ENCODE data around the gene DGLUCY. TPM values are rescaled to one million over a fixed set of nuclear protein-coding genes. Genes with fewer than 3 reads are reported as not detected.

Gene DGLUCY
- total and polyA plus RNA-seq, 2 of the 8 experiments (the other 6 are each of a cell fraction or from before 2014, with no cell fraction given), result 24.9 to 31.8 TPM

DNA sequence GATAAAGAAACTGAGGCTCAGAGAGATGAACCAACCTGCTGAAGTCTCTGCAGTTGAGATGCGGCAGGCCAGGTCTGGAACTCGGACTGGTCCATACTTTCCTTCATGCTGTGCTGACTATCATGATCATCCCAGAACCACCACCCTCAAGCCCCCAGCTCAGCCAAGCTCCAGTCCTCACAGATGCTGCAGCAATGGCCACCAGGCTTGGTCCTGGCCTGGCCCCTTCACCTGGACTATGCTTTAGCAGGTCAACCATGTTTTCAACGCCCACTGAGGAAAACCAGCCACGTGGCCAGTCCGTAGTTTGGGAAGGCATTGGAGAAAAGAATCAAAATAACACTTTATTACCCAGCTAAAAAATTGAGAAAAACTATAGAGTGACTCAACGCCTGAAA lies 129.2 kb downstream of the DGLUCY start (continued):
- TF ChIP-seq, protein P1, sequence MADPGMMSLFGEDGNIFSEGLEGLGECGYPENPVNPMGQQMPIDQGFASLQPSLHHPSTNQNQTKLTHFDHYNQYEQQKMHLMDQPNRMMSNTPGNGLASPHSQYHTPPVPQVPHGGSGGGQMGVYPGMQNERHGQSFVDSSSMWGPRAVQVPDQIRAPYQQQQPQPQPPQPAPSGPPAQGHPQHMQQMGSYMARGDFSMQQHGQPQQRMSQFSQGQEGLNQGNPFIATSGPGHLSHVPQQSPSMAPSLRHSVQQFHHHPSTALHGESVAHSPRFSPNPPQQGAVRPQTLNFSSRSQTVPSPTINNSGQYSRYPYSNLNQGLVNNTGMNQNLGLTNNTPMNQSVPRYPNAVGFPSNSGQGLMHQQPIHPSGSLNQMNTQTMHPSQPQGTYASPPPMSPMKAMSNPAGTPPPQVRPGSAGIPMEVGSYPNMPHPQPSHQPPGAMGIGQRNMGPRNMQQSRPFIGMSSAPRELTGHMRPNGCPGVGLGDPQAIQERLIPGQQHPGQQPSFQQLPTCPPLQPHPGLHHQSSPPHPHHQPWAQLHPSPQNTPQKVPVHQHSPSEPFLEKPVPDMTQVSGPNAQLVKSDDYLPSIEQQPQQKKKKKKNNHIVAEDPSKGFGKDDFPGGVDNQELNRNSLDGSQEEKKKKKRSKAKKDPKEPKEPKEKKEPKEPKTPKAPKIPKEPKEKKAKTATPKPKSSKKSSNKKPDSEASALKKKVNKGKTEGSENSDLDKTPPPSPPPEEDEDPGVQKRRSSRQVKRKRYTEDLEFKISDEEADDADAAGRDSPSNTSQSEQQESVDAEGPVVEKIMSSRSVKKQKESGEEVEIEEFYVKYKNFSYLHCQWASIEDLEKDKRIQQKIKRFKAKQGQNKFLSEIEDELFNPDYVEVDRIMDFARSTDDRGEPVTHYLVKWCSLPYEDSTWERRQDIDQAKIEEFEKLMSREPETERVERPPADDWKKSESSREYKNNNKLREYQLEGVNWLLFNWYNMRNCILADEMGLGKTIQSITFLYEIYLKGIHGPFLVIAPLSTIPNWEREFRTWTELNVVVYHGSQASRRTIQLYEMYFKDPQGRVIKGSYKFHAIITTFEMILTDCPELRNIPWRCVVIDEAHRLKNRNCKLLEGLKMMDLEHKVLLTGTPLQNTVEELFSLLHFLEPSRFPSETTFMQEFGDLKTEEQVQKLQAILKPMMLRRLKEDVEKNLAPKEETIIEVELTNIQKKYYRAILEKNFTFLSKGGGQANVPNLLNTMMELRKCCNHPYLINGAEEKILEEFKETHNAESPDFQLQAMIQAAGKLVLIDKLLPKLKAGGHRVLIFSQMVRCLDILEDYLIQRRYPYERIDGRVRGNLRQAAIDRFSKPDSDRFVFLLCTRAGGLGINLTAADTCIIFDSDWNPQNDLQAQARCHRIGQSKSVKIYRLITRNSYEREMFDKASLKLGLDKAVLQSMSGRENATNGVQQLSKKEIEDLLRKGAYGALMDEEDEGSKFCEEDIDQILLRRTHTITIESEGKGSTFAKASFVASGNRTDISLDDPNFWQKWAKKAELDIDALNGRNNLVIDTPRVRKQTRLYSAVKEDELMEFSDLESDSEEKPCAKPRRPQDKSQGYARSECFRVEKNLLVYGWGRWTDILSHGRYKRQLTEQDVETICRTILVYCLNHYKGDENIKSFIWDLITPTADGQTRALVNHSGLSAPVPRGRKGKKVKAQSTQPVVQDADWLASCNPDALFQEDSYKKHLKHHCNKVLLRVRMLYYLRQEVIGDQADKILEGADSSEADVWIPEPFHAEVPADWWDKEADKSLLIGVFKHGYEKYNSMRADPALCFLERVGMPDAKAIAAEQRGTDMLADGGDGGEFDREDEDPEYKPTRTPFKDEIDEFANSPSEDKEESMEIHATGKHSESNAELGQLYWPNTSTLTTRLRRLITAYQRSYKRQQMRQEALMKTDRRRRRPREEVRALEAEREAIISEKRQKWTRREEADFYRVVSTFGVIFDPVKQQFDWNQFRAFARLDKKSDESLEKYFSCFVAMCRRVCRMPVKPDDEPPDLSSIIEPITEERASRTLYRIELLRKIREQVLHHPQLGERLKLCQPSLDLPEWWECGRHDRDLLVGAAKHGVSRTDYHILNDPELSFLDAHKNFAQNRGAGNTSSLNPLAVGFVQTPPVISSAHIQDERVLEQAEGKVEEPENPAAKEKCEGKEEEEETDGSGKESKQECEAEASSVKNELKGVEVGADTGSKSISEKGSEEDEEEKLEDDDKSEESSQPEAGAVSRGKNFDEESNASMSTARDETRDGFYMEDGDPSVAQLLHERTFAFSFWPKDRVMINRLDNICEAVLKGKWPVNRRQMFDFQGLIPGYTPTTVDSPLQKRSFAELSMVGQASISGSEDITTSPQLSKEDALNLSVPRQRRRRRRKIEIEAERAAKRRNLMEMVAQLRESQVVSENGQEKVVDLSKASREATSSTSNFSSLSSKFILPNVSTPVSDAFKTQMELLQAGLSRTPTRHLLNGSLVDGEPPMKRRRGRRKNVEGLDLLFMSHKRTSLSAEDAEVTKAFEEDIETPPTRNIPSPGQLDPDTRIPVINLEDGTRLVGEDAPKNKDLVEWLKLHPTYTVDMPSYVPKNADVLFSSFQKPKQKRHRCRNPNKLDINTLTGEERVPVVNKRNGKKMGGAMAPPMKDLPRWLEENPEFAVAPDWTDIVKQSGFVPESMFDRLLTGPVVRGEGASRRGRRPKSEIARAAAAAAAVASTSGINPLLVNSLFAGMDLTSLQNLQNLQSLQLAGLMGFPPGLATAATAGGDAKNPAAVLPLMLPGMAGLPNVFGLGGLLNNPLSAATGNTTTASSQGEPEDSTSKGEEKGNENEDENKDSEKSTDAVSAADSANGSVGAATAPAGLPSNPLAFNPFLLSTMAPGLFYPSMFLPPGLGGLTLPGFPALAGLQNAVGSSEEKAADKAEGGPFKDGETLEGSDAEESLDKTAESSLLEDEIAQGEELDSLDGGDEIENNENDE (IDR thresholded peaks at IDR 0.05; ENCODE audit: insufficient replicate concordance, low read length), result no peak
- no peak for TF ChIP-seq POLR2AphosphoS5 (IDR thresholded peaks at IDR 0.05; ENCODE audit: low read depth, low read length)
- no peak for TF ChIP-seq NRF1 (IDR thresholded peaks at IDR 0.05; ENCODE audit: low read depth, low read length)
- no peak for TF ChIP-seq RAD21 (IDR thresholded peaks at IDR 0.05 in 1 of 2, conservative IDR thresholded peaks at IDR 0.05 in 1 of 2; ENCODE audit: low read depth in 2 of 2, low read length in 2 of 2)
- no peak for TF ChIP-seq SIN3A (conservative IDR thresholded peaks at IDR 0.05 in 1 of 2, IDR thresholded peaks at IDR 0.05 in 1 of 2; ENCODE audit: low read depth in 1 of 2, low read length in 2 of 2)
- TF ChIP-seq SRF (IDR thresholded peaks at IDR 0.05; ENCODE audit: low read depth, low read length), result no peak
- TF ChIP-seq CEBPB (IDR thresholded peaks at IDR 0.05; ENCODE audit: low read depth, low read length), result no peak
- no peak for TF ChIP-seq EGR1 (IDR thresholded peaks at IDR 0.05; ENCODE audit: borderline replicate concordance, low read depth, low read length)
- no peak for TF ChIP-seq RNF2 (IDR thresholded peaks at IDR 0.05; ENCODE audit: borderline replicate concordance, low read depth, low read length, missing control alignments, poor library complexity, severe bottlenecking)
- TF ChIP-seq SUZ12 (IDR thresholded peaks at IDR 0.05; ENCODE audit: low read length), result no peak
